HG03439 (cell line): ENCODE measurements around the gene PFDN1.
A peak's percentile ranks its signal among the peaks of the same experiment; 100 is the strongest.
"Not testable (repeated sequence)": the region's sequence is repeated elsewhere in the genome, so short reads cannot be mapped to it uniquely, and the experiment has no call there.

ENCODE experiments used
- ATAC-seq: cut with Tn5 transposase; IDR thresholded peaks from one replicate; pipeline ENCODE4 v1.9.1; 2021; ENCODE audit warnings: mild to moderate bottlenecking, moderate library complexity; ENCODE audit not compliant: unreplicated experiment

PFDN1 gene, protein sequence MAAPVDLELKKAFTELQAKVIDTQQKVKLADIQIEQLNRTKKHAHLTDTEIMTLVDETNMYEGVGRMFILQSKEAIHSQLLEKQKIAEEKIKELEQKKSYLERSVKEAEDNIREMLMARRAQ

DNA sequence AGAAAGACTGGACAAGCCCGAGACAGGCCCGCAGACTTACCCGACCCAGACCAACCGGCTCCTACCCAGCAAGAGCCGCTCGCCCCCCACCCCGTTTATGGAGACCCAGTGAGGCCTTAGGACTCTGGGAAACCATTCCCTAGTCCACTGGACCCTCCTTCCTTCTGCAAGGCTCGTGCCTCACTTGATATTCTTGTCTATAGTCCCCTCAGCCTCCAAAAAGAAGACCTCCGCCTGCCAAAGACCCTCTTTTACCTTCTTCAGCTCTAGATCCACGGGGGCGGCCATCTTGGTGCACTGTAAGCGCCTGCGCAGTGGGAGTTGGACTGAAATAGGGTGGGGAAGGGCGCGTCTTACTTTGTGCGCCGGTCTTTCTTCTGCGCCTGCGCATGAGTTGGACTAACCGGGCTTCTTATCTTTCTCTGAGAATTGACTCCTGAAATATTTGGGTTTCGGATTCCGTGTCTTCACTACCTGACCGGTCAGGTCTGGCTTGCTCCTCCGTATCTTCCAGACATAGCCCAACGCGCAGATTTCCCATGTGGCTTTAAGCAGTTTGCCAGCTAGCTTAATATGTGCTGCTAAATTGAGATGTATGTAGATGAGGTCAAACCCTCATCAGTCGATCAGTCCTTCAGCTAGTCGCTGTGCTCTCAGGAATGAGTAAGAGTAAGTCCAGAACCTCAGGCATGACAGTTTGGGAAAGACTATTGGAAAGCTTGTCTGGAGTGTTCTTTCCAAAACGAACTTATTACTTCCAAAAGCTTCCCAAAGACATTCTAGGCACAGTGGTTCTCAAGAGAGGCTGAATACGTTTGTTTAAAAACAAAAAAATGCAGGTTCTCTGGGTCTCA is at the start of gene PFDN1:
PFDN1 (minus strand) TSS at position 316 of the 854 bp plus-strand sequence; CDS start at position 288, 28 bp downstream.
- ATAC-seq, result peak; percentile 97

DNA sequence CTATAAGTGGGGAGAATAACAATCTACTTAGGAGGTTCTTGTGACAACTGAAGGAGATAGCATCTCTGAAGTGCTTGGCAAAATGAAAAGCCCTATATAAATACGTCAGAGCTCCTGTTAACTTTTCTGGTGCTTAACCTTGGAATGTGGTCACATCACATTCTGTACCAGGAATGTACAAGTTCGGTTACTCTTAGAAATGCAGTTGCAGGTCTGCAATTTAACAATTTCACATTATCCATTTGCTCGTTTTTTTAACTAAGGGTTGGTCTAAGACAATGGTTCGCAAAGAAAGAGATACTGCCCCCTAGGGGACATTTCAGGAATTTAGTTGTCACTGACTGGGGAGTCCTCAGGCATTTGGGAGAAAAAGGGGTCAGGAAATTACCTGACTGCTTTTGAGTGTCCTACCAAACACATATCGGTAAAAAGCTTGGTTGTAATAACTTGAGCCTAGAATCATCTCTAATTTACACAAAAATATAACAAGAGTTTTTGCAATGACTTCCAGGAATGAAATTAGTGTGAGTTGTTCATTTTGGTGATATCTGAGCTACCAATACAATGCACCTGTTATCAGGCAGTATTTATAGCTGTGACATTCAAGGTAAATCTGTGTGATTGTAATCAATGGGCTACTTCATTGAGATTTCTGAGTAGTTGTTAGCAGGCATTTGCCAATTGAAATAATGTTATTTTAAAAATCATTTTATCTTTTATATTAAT is 48.9 kb upstream of the PFDN1 start:
- peak; percentile 72 for ATAC-seq

- no peak for ATAC-seq
These were observed 46.3 kb upstream of the PFDN1 start for GRCh38 chr5:140349244-140349643.

- no peak for ATAC-seq
These were observed 45.2 kb upstream of the PFDN1 start for GRCh38 chr5:140348104-140348503.

DNA sequence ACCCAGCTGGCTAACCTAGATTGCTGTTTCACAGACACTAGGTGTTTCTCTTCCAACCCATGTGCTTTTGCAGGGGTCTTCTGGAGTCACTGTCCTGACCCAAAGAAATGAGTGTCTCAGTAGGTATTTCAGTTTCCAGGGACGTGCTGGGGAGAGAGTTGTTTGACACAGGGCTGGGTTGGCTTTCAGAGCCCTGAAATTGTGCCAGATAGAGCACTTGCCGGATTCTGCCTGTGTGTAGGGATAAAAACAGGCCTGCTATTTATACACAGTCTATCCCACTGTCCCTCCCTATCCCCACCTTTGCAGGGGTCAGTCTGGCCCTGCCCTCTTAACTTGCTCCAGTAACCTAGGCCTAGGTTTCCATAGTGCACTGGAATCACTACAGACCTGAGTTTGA is 44.5 kb upstream of the PFDN1 start:
- ATAC-seq, result no peak

DNA sequence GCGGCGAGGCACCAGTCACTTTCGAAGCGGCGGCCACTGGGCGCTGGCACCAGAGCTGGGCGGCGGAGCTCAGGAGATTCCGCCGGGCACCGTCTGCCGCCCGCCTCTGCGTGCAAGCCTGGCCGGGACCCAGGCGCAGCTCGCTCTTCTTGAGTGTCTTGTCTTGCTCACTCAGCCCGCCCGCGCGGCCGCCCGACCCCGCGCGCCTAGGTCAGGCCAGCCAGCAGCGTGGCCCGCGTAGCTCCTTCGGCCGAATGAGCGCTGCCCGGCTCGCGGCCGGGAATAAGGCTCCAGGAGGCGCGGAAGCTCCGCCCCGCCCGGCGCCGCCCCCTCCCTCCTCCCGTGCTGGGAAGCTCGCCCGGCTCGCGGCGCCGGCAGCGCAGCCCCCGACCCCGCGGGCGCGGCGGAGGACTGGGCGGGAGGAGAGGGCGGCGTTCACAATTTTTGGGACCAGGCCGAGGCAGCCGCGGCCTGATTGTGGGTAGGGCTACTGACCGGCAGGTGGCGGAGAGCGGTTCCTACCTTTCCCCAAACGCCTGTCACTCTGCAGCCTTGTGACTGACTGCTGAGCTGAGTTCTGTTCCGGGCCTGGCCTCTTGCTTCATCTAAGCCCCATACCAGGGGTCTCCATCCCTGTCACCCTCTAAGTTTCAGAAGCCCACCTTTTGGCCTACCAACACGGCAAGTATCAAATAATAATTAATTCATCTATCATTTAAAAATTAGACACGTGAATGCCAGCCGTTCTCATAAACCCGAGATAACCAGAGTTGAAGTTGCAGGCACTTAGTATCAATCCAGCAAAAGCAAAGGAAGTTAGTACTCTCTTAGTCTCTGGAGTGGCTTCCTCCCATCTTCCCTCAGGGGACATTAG is 43.7 kb upstream of the PFDN1 start, which contains the start of gene HBEGF:
HBEGF (minus strand) TSS at position 256 of the 874 bp plus-strand sequence. CDS start 275 bp downstream, outside the sequence.
- peak; percentile 79 for ATAC-seq

- no peak for ATAC-seq
These were observed 43.0 kb upstream of the PFDN1 start for GRCh38 chr5:140345919-140346347.

DNA sequence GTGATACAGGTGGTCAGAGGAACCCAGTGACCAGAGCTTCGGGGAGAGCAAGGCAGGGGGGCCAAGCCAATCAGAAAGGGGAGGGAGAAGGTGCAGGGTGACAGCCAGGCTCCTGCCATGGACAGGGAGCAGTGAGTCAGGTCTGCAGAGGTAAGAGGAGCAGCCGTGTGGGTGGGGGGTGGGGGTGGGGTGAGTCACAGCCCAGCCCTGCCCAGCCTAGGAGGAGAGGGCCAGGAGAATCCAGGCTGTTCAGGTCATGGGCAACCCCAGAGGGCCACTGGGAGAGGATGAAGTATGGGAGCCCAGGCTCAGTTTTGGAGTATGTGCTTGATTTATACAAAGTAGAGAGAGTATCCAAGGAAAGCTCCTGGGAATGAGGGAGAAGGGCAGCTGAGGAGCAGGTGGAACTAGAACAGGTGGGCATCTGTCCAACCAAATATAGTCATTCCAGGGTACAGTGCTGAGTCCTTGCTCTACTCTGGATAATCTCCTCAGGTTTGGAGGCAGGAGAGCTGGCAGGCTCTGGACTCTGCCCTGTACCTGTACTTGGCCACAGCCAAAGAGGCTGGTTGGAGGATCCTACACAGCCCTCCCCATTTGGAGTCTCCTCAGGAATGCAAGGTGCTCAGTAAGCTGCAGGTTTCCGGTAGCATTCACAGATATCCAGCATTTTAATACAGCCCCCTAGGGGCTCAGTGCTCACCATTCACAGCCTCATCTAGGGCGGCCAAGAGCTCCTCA is 42.0 kb upstream of the PFDN1 start:
- no peak for ATAC-seq

DNA sequence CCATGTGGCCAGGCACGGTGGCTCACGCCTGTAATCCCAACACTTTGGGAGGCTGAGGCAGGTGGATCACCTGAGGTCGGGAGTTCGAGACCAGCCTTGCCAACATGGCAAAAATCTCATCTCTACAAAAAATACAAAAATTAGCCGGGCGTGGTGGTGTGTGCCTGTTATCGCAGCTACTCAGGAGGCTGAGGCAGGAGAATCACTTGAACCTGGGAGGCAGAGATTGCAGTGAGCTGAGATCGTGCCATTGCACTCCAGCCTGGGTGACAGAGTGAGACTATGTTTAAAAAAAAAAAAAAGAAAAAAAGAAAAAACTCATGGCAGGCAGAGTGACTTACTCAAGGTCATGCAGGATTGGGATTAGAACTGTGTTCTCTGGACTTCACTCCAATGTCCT is 40.9 kb upstream of the PFDN1 start:
- not testable (repeated sequence) for ATAC-seq

DNA sequence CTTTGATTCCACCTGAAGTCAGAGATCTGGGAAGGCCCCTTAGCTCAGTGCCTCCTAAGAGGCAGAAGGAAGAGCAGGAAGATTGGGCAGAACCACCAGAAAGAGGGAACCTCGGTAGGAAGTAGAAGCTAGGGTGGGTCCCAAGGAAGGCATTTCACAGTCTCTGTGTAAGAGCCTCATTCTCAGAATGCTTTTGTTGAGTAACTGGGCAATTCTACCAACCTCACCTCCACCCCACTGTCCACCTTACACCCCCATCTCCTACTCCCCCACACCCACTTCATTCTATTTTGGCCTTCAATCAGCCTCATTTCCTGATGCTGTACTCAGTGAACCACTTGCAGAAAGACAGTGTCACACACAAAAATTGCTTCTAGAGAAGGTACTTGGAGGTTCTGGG is 40.0 kb upstream of the PFDN1 start:
- ATAC-seq, result no peak

GRCh38 chr5:140342287-140342686 is 39.4 kb upstream of the PFDN1 start:
- ATAC-seq, result no peak

GRCh38 chr5:140341591-140341990 is 38.7 kb upstream of the PFDN1 start:
- ATAC-seq, result no peak

GRCh38 chr5:140340605-140341121 is 37.8 kb upstream of the PFDN1 start:
- no peak for ATAC-seq

- no peak for ATAC-seq
These were observed 36.7 kb upstream of the PFDN1 start for GRCh38 chr5:140339636-140340035.

- ATAC-seq, result no peak
These were observed 36.0 kb upstream of the PFDN1 start for GRCh38 chr5:140338908-140339307.

DNA sequence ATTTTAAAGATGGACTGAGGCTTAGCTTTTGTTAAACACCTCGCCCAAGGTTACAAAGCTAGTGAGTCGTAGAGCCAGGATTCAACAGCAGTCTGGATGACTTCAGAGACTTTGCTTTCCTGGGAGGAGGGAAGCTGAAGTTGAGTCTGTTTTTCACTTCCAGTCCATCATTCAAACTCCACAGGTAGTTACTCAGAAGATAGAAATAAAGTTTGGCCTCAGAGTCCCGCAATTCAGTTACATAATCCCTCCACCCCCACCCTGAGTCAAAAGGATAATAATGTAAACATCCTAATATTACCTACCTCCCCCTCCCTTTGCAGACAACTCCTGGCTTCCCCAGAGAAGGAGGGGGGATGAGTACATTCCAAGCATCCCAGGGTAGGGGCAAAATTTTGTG is 35.4 kb upstream of the PFDN1 start:
- ATAC-seq, result no peak

DNA sequence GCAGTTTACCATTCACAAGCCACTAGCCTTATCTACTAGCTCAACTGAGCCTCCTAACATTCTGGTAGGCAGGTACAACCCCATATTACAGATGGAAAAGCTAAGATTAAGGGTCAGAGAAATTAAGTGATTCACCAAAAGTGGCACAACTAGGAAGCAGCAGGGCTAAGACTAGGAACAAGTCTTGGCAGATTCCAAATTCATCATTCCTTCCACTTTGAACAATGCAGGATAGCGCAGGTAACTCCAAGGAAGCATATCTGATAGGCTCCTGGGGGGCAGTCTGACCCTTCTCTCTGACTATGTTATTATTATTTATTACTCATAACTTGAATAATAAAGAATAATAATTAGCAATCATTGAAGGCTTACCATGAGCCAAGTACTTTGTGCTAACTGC is 35.0 kb upstream of the PFDN1 start:
- no peak for ATAC-seq

- ATAC-seq, result no peak
These were observed 33.5 kb upstream of the PFDN1 start for GRCh38 chr5:140336388-140336787.

DNA sequence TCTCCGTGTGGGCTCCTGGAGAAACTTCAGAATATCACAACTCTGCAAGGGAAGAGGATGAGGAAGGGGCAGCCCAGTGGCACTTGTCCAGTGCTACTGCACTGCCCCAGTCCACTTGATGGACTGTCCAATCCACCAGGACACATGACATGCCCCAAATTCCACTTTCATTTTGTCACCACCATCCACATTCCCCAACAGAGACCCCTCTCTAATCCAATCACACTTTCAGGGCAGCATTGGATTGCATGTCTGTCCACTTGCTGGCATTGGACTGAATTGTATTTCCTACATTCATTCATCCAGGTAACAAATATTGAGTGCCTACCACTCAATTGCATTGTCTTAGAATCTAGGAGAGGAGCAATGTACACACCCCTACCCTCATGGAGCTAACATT is 28.7 kb upstream of the PFDN1 start:
- no peak for ATAC-seq
